Spinal cord (tissue), 10 donors: ENCODE measurements around the gene FAM9B. TPM values are rescaled to one million over a fixed set of nuclear protein-coding genes. Genes with fewer than 3 reads are reported as not detected.

Source experiments
- DNase-seq, 6 donors: peaks; one replicate each; pipeline versions ENCODE4 v3.0.0 to v3.0.0-alpha.2; 2013 to 2015; ENCODE audit warnings: low spot score in 6 of 6, low read depth in 4 of 6
- H3K27ac ChIP-seq: one replicate; pipeline ENCODE4 v1.5.1; 2013; ENCODE audit warnings: low read depth, low read length, control low read depth
- H3K27me3 ChIP-seq: one replicate; pipeline ENCODE4 v1.6.1; 2013; ENCODE audit warnings: low read length; ENCODE audit not compliant: control insufficient read depth, insufficient read depth
- H3K36me3 ChIP-seq: one replicate; pipeline ENCODE4 v1.6.1; 2013; ENCODE audit warnings: low read length; ENCODE audit not compliant: control insufficient read depth, insufficient read depth
- H3K4me1 ChIP-seq: one replicate; pipeline ENCODE4 v1.6.1; 2013; ENCODE audit warnings: low read length; ENCODE audit not compliant: control insufficient read depth, insufficient read depth
- H3K4me3 ChIP-seq: one replicate; pipeline ENCODE4 v1.5.1; 2013; ENCODE audit warnings: low read depth, low read length, control low read depth
- H3K9me3 ChIP-seq: one replicate; pipeline ENCODE4 v1.6.1; 2013; ENCODE audit warnings: low read length; ENCODE audit not compliant: control insufficient read depth, insufficient read depth
- WGBS: methylation state at CpG from one replicate; pipeline ENCODE4 v1.1.5; 2013; ENCODE audit warnings: missing lambda C conversion rate; ENCODE audit not compliant: insufficient coverage; 5-methylcytosine and 5-hydroxymethylcytosine counted together
- polyA plus RNA-seq, 2 donors: library from polyadenylated mRNA; unstranded; fragments of 120-200 nt; gene quantifications; one replicate each; pipeline ENCODE4 v1.2.1, GENCODE V29; 2013; ENCODE audit not compliant: insufficient read length in 2 of 2
- total RNA-seq, 2 donors: library from RNA; depleted of rRNA in 1 of 2; stranded (reverse); fragments of 120-200 nt in 1 of 2; fragments of >200 nt in 1 of 2; gene quantifications; one replicate each; pipeline versions ENCODE4 v1.2.3 to v1.2.4, GENCODE V29; 2013 to 2014
- donor health status: healthy.

FAM9B gene
- total and polyA plus RNA-seq, 4 donors, result 0.18 to 0.38 TPM; not detected in 2

GRCh38 chrX:8988446-8988845 is 45.5 kb downstream of the FAM9B start:
- H3K27me3 ChIP-seq, result peaks cover 8% of the 10 kb centered on the region
- WGBS, result 64% methylated on average over 4 of the region's 4 CpGs
- no peak overlapping the region for H3K27ac ChIP-seq
- no peaks in the 10 kb centered on the region for H3K4me1 ChIP-seq
- no peak overlapping the region for H3K4me3 ChIP-seq
- DNase-seq, result peak in 1 of 6 donors; percentile 4
- H3K36me3 ChIP-seq, result no peaks in the 10 kb centered on the region
- no peaks in the 10 kb centered on the region for H3K9me3 ChIP-seq

GRCh38 chrX:8987672-8988250 is 46.2 kb downstream of the FAM9B start:
- no peaks in the 10 kb centered on the region for H3K9me3 ChIP-seq
- H3K27ac ChIP-seq, result no peak overlapping the region
- no peaks in the 10 kb centered on the region for H3K4me1 ChIP-seq
- H3K4me3 ChIP-seq, result no peak overlapping the region
- no peaks in the 10 kb centered on the region for H3K36me3 ChIP-seq
- 91% methylated on average over 5 of the region's 6 CpGs for WGBS
- peaks cover 8% of the 10 kb centered on the region for H3K27me3 ChIP-seq
- DNase-seq, result no peak

GRCh38 chrX:8984231-8984630 is 49.7 kb downstream of the FAM9B start:
- DNase-seq, result no peak
- H3K4me3 ChIP-seq, result no peak overlapping the region
- no peaks in the 10 kb centered on the region for H3K36me3 ChIP-seq
- peaks cover 8% of the 10 kb centered on the region for H3K27me3 ChIP-seq
- no peak overlapping the region for H3K27ac ChIP-seq
- H3K9me3 ChIP-seq, result no peaks in the 10 kb centered on the region
- no CpG with 5 or more reads among the region's 2 CpGs for WGBS
- no peaks in the 10 kb centered on the region for H3K4me1 ChIP-seq

- Histone ChIP-seq H3K4me1 (no peaks in the 10 kb centered on the region), H3K9me3 (no peaks in the 10 kb centered on the region), H3K4me3 (no peak overlapping the region), H3K27ac (no peak overlapping the region), H3K36me3 (no peaks in the 10 kb centered on the region), H3K27me3 (peaks cover 4% of the 10 kb centered on the region)
- DNase-seq, result peak in 1 of 6 donors; percentile 6
- WGBS, result 60% methylated on average over 2 of the region's 2 CpGs
These were observed 52.2 kb downstream of the FAM9B start for GRCh38 chrX:8981723-8982122.

GRCh38 chrX:8980756-8981155 is 53.2 kb downstream of the FAM9B start:
- Histone ChIP-seq H3K4me3 (no peak overlapping the region), H3K27ac (no peak overlapping the region), H3K27me3 (peaks cover 4% of the 10 kb centered on the region), H3K4me1 (no peaks in the 10 kb centered on the region), H3K36me3 (no peaks in the 10 kb centered on the region), H3K9me3 (no peaks in the 10 kb centered on the region)
- 86% methylated on average over 1 of the region's 1 CpG for whole genome bisulfite sequencing
- no peak for DNase-seq

Other genes starting within 250 kb of the FAM9B start
- gene FAM9A, start 232.7 kb downstream of the FAM9B start, total RNA-seq, result under 1 TPM in 1 of 2 donors, not detected in 1; 0.10 TPM
- under 1 TPM in 1 of 2 donors, not detected in 1; 0.11 TPM for gene FAM9A, start 232.7 kb downstream of the FAM9B start, polyA plus RNA-seq